ENCODE data around the gene RGS21. TPM values are rescaled to one million over a fixed set of nuclear protein-coding genes. Genes with fewer than 3 reads are reported as not detected.

Gene RGS21
- total and polyA plus RNA-seq, 2 of the 13 experiments (the other 11 are each of a cell fraction or from before 2014, with no cell fraction given): not detected

GRCh38 chr1:192358402-192358801 is 41.6 kb downstream of the RGS21 start:
- CTCF ChIA-PET (ENCODE audit: low intra/inter-chr PET ratio, low total read pairs): no interaction called here
- Histone ChIP-seq H3K9ac (ENCODE audit: insufficient read depth, low read depth, low read length) (no peak overlapping the region), H3K36me3 (replicated peaks in 1 of 2; ENCODE audit: control insufficient read depth in 1 of 2, insufficient read depth in 2 of 2, low read length in 2 of 2) (no peaks in the 10 kb centered on the region), H3K4me1 (ENCODE audit: insufficient read depth, low read length) (no peaks in the 10 kb centered on the region), H3K4me3 (replicated peaks in 1 of 3; ENCODE audit: insufficient read depth in 1 of 3, low read depth in 2 of 3, low read length in 3 of 3) (no peak overlapping the region), H3K27me3 (ENCODE audit: control insufficient read depth in 1 of 2, insufficient read depth in 2 of 2, low read length in 2 of 2) (no peaks in the 10 kb centered on the region), H3K4me2 (ENCODE audit: low read depth, low read length) (no peak overlapping the region), H3K9me3 (ENCODE audit: low read length) (no peaks in the 10 kb centered on the region), H3K27ac (ENCODE audit: extremely low read length, insufficient read depth, low read length) (no peak overlapping the region), H2AFZ (ENCODE audit: low read length) (no peak overlapping the region), H4K20me1 (ENCODE audit: insufficient read depth, low read length) (no peaks in the 10 kb centered on the region), H3K79me2 (ENCODE audit: insufficient read depth, low read length) (no peaks in the 10 kb centered on the region)
- no TSS peak for BruUV-seq (replicated peaks)
- TF ChIP-seq, protein P1, sequence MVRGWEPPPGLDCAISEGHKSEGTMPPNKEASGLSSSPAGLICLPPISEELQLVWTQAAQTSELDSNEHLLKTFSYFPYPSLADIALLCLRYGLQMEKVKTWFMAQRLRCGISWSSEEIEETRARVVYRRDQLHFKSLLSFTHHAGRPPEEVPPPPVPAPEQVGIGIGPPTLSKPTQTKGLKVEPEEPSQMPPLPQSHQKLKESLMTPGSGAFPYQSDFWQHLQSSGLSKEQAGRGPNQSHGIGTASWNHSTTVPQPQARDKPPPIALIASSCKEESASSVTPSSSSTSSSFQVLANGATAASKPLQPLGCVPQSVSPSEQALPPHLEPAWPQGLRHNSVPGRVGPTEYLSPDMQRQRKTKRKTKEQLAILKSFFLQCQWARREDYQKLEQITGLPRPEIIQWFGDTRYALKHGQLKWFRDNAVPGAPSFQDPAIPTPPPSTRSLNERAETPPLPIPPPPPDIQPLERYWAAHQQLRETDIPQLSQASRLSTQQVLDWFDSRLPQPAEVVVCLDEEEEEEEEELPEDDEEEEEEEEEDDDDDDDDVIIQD (CRISPR knock-in tag; IDR thresholded peaks at IDR 0.05; ENCODE audit: low read depth): no peak
- TF ChIP-seq ZKSCAN5 (CRISPR knock-in tag; IDR thresholded peaks at IDR 0.05) (no peak), ZNF512B (CRISPR knock-in tag; IDR thresholded peaks at IDR 0.05; ENCODE audit: borderline replicate concordance) (no peak), YY1 (IDR thresholded peaks at IDR 0.05; ENCODE audit: insufficient read depth, insufficient replicate concordance, low read depth, low read length) (no peak), ZNF354B (CRISPR knock-in tag; IDR thresholded peaks at IDR 0.05) (no peak), SP1 (IDR thresholded peaks at IDR 0.05) (no peak), SP1 (CRISPR knock-in tag; IDR thresholded peaks at IDR 0.05) (no peak), PPARG (CRISPR knock-in tag; conservative IDR thresholded peaks at IDR 0.05) (no peak), HMG20A (CRISPR knock-in tag; IDR thresholded peaks at IDR 0.05; ENCODE audit: borderline replicate concordance) (no peak), ZNF772 (CRISPR knock-in tag; IDR thresholded peaks at IDR 0.05) (no peak), TARDBP (CRISPR knock-in tag; IDR thresholded peaks at IDR 0.05) (no peak)
- TF ChIP-seq, protein P2, sequence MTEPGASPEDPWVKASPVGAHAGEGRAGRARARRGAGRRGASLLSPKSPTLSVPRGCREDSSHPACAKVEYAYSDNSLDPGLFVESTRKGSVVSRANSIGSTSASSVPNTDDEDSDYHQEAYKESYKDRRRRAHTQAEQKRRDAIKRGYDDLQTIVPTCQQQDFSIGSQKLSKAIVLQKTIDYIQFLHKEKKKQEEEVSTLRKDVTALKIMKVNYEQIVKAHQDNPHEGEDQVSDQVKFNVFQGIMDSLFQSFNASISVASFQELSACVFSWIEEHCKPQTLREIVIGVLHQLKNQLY (CRISPR knock-in tag; IDR thresholded peaks at IDR 0.05): no peak
- POLR2A ChIA-PET: no interaction called here
- DNase-seq (ENCODE audit: low spot score) (no peak), FAIRE-seq (no peak), ATAC-seq (no peak)
- in situ Hi-C loops (cut with HindIII; ENCODE audit: extremely low pct_ligation_motif_present, low pct_unique_long_range_greater_than_20kb): no loop called here
- 1% methylated on average over 3 of the region's 3 CpGs for WGBS (ENCODE audit: low lambda C conversion rate)
- intact Hi-C loops (cut with micrococcal nuclease; ENCODE audit: unreplicated experiment): no loop called here

Measured in HepG2 (cell line).